Lower leg skin (tissue), 4 donors: ENCODE results near the gene MID1. TPM values are rescaled to one million over a fixed set of nuclear protein-coding genes. Genes with fewer than 3 reads are reported as not detected.

Source experiments
- DNase-seq, 2 donors: peaks; one replicate each; pipeline ENCODE4 v3.0.0-alpha.2; 2019; ENCODE audit warnings: low spot score in 2 of 2
- H3K4me3 ChIP-seq: fragments of 200-600 bp; sonication (generic); 2 replicates; pipeline ENCODE4 v1.5.1; 2017; ENCODE audit warnings: mild to moderate bottlenecking, low read depth; ENCODE audit not compliant: poor library complexity, severe bottlenecking
- POLR2A ChIP-seq, 2 donors: fragments of 450-650 bp; IDR thresholded peaks; one replicate each; pipeline ENCODE4 v1.6.1; 2016 to 2017; ENCODE audit warnings: antibody characterized with exemption in 2 of 2, mild to moderate bottlenecking in 1 of 2, moderate library complexity in 1 of 2
- WGBS, 2 donors: methylation state at CpG; one replicate each; pipeline ENCODE4 v1.1.5; 2018; 5-methylcytosine and 5-hydroxymethylcytosine counted together
- intact Hi-C: fragments of 100-400 bp; cut with DNase I; formaldehyde crosslinking; loops from one replicate; pipeline ENCODE4 v1.15.0; 2023; ENCODE audit warnings: low total_unique reads
- total RNA-seq, 4 donors: library from RNA; depleted of rRNA; stranded (reverse); fragments of >200 nt; gene quantifications; one replicate each; pipeline ENCODE4 v1.1.0, GENCODE V29; 2016
- TF ChIP-seq, protein P1 (sequence below), 3 donors: fragments of 450-650 bp; IDR thresholded peaks; one replicate each; pipeline ENCODE4 v1.5.1; 2016; ENCODE audit warnings: antibody characterized with exemption in 3 of 3, mild to moderate bottlenecking in 3 of 3, moderate library complexity in 2 of 3

Gene MID1
- total RNA-seq, 4 donors from 2014 or later = 2.7 to 7.2 (median 3.9) TPM

DNA sequence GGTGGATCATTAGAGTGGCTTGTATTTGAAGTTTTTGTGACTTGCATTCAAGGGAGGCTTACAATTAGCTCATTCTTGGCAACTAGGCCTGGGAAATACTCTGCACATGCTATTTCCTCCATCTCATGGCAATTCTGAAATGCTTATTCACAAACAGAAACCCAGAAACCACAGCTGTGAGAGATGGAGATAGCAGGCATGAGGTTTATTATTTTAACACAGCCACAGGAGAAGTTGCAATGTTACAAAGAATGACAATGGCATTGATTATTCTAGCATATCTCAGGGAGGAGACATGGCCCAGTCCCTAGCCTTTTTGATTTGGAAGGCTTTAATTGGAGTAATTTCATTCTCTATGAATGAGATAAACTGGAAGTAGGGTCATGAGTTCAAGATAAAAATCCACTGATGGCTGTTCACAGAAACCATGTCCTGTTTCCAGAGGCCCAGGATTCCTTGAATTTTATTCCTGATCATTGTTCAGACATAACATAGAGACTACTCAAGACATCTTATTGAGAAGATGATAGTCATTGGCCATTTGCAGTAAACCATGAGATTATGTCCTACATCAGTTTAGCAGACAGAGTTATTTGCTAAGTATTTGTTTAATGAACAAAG is 123.9 kb downstream of the MID1 start:
- no peak overlapping the region for H3K4me3 ChIP-seq
- intact Hi-C loops = no loop called here
- TF ChIP-seq POLR2A (IDR thresholded peaks at IDR 0.05) = no peak
- TF ChIP-seq, protein P1, sequence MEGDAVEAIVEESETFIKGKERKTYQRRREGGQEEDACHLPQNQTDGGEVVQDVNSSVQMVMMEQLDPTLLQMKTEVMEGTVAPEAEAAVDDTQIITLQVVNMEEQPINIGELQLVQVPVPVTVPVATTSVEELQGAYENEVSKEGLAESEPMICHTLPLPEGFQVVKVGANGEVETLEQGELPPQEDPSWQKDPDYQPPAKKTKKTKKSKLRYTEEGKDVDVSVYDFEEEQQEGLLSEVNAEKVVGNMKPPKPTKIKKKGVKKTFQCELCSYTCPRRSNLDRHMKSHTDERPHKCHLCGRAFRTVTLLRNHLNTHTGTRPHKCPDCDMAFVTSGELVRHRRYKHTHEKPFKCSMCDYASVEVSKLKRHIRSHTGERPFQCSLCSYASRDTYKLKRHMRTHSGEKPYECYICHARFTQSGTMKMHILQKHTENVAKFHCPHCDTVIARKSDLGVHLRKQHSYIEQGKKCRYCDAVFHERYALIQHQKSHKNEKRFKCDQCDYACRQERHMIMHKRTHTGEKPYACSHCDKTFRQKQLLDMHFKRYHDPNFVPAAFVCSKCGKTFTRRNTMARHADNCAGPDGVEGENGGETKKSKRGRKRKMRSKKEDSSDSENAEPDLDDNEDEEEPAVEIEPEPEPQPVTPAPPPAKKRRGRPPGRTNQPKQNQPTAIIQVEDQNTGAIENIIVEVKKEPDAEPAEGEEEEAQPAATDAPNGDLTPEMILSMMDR (IDR thresholded peaks at IDR 0.05) = no peak
- no peak for DNase-seq

DNA sequence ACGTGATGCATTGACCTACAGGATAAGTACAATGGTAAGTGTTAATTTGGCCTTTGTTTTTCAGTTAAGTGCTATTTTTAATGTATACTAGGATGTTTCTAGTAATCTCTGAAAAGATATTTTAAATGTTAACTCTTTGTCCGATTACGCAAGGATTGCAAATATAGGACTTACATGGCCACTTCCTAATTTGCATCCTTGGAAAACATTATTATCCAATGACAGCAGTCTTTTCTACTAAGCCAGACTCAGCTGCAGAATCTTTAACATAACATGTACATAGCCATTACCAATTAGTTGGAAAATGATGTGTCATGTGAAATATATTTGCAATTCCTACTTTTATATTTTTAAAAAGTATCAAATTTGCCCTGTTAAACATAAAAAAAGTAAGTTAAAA is 124.7 kb downstream of the MID1 start:
- intact Hi-C loops = no loop called here
- 90 to 96% methylated on average over 3 of the region's 3 CpGs for WGBS, 2 donors
- no peak overlapping the region for H3K4me3 ChIP-seq
- DNase-seq = no peak
- TF ChIP-seq, protein P1 (IDR thresholded peaks at IDR 0.05) = no peak
- TF ChIP-seq POLR2A (IDR thresholded peaks at IDR 0.05) = no peak

GRCh38 chrX:10492250-10492649 is 128.1 kb downstream of the MID1 start:
- intact Hi-C loops = no loop called here
- no peak for DNase-seq
- no peak for TF ChIP-seq POLR2A (IDR thresholded peaks at IDR 0.05)
- H3K4me3 ChIP-seq = no peak overlapping the region

- WGBS, 2 donors = 34 to 49% methylated on average over 3 of the region's 3 CpGs
- intact Hi-C loops = no loop called here
- no peak overlapping the region for H3K4me3 ChIP-seq
- TF ChIP-seq, protein P1 (IDR thresholded peaks at IDR 0.05) = no peak
- TF ChIP-seq POLR2A (IDR thresholded peaks at IDR 0.05) = no peak
- DNase-seq = peak in 1 of 2 donors; percentile 16
These were observed 134.0 kb downstream of the MID1 start for GRCh38 chrX:10486373-10486772.

GRCh38 chrX:10485326-10485725 is 135.1 kb downstream of the MID1 start:
- intact Hi-C loops = no loop called here
- no peak for DNase-seq
- WGBS, 2 donors = 54 to 88% methylated on average over 3 of the region's 3 CpGs
- TF ChIP-seq POLR2A (IDR thresholded peaks at IDR 0.05) = no peak
- TF ChIP-seq, protein P1 (IDR thresholded peaks at IDR 0.05) = no peak
- H3K4me3 ChIP-seq = no peak overlapping the region

GRCh38 chrX:10484683-10485247 is 135.6 kb downstream of the MID1 start:
- TF ChIP-seq, protein P1 (IDR thresholded peaks at IDR 0.05) = no peak
- no peak for TF ChIP-seq POLR2A (IDR thresholded peaks at IDR 0.05)
- no peak for DNase-seq
- H3K4me3 ChIP-seq = no peak overlapping the region
- 66 to 70% methylated on average over 7 of the region's 7 CpGs for WGBS, 2 donors
- intact Hi-C loops = no loop called here
